GM18870 (cell line): ENCODE measurements around the gene RPS8.
A peak's percentile ranks its signal among the peaks of the same experiment; 100 is the strongest.
"Not testable (repeated sequence)": the region's sequence is repeated elsewhere in the genome, so short reads cannot be mapped to it uniquely, and the experiment has no call there.

ENCODE experiments used
- ATAC-seq: cut with Tn5 transposase; IDR thresholded peaks from one replicate; pipeline ENCODE4 v1.9.1; 2021; ENCODE audit warnings: moderate library complexity; ENCODE audit not compliant: unreplicated experiment

The RPS8 gene

GRCh38 chr1:44780583-44781121 lies 5.3 kb downstream of the RPS8 start:
- ATAC-seq: no peak

GRCh38 chr1:44783697-44784093 lies 8.4 kb downstream of the RPS8 start:
- ATAC-seq: no peak

- no peak for ATAC-seq
Measured at GRCh38 chr1:44784094-44785028, 9.0 kb downstream of the RPS8 start.

- no peak for ATAC-seq
Measured at GRCh38 chr1:44785029-44785380, 9.7 kb downstream of the RPS8 start.

GRCh38 chr1:44785501-44786137 lies 10.3 kb downstream of the RPS8 start:
- no peak for ATAC-seq

- no peak for ATAC-seq
Measured at GRCh38 chr1:44786138-44786840, 10.9 kb downstream of the RPS8 start.

- no peak for ATAC-seq
Measured at GRCh38 chr1:44786841-44787426, 11.6 kb downstream of the RPS8 start.

GRCh38 chr1:44787506-44787905 lies 12.2 kb downstream of the RPS8 start:
- no peak for ATAC-seq

GRCh38 chr1:44788120-44788860 lies 12.9 kb downstream of the RPS8 start, which contains the start of gene BEST4:
Gene BEST4 (minus strand): TSS chr1:44788170. CDS start chr1:44787705, 465 bp downstream.
- ATAC-seq: no peak

- ATAC-seq: no peak
Measured at GRCh38 chr1:44790968-44791801, 15.8 kb downstream of the RPS8 start.

- ATAC-seq: no peak
Measured at GRCh38 chr1:44792736-44793502, 17.6 kb downstream of the RPS8 start.

GRCh38 chr1:44797886-44798285 lies 22.5 kb downstream of the RPS8 start:
- not testable (repeated sequence) for ATAC-seq

- ATAC-seq: no peak
Measured at GRCh38 chr1:44798481-44799365, 23.4 kb downstream of the RPS8 start.

- peak; percentile 74 for ATAC-seq
Measured at GRCh38 chr1:44799770-44800584, 24.6 kb downstream of the RPS8 start, which contains the start of gene PLK3. Gene PLK3 (plus strand): TSS chr1:44800377. CDS start chr1:44800464, 87 bp downstream.

- no peak for ATAC-seq
Measured at GRCh38 chr1:44801491-44802305, 26.4 kb downstream of the RPS8 start.
